GM18511 (cell line): ENCODE measurements around the gene BTBD2.

Experiments used
- ATAC-seq: cut with Tn5 transposase; IDR thresholded peaks from one replicate; pipeline ENCODE4 v1.9.1; 2021; ENCODE audit warnings: mild to moderate bottlenecking, moderate library complexity; ENCODE audit not compliant: unreplicated experiment

BTBD2 gene

DNA sequence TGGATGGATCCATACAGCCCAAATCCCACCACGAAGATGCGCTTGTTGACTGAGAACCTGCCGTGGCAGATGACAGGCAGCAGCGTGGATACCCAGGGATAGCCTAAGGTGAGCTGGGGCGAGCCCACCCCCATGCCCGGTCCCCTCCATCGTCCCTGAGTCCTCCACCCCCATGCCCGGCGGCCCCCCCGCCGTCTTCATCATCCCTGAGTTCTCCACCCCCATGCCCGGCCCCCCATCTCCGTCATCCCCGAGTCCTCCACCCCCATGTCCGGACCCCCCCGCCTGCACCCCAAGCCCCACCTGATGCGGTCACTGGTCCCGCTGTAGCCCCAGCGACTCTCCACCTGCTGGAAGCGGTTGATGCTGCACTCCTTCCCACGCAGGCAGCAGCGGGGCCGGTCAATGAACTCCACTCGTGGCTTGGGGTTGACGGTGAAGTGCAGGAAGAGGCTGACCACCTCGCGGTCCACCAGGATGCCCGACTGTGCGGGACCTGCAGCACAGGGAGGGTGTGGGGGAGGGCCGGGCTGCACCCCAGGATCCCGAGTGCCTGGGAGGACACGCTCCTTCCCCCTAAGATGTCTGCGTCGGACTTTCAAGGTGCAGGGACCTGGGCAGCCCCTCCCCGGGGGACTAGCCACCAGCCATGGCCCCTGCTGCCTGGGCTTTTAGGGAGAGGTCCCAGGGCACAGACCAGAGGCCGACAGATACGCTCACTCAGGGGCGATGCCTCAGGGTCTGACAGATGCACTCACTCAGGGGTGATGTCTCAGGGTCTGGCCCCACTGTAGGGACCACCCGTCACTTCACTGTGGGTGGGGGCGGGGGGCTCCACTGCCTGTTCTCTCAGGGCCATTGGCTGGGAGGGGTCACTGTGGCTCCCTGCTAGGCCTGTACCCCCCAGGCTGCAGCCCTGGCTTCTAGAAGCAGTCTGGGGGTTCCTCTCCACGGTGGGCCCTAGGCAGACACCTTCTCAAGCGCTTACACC lies 28.0 kb downstream of the BTBD2 start:
- no peak for ATAC-seq

DNA sequence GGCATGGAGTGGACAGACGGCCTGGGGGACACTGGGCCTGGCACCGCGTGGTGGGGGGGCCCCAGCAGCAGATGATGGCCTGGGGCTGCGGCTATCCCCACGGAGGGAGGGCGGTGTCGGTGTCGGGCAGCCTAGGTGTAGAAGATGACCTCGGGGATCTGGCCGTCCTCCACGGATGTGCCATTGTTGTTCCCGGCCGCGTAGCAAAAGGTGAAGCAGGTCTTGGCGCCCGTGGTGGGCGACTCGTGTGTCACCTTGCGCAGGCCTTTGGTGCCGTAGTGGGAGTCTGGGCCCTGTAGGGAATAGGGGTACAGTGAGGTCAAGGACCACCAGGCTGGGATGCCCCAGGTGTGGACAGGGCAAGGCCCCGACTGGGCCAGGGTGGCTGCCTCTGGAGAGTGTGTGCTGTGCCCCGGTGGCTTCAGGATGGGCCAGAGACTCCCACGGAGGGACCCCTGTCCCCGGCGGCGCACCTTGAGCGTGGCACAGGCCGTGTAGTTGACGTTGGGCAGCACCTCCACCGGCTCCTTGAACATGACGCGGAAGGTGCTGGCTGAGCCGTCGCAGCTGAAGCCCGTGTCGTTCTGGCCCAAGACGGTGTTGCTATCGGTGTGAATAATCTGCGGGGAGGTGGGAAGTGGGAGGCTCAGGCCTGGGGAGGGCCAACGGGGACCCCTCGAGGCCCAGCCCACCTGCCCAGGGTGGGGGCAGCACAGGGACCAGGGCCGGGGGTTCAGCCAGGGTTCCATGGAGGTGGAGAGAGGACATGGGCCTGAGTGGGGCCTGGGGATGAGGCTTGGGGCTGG lies 29.0 kb downstream of the BTBD2 start:
- no peak for ATAC-seq

DNA sequence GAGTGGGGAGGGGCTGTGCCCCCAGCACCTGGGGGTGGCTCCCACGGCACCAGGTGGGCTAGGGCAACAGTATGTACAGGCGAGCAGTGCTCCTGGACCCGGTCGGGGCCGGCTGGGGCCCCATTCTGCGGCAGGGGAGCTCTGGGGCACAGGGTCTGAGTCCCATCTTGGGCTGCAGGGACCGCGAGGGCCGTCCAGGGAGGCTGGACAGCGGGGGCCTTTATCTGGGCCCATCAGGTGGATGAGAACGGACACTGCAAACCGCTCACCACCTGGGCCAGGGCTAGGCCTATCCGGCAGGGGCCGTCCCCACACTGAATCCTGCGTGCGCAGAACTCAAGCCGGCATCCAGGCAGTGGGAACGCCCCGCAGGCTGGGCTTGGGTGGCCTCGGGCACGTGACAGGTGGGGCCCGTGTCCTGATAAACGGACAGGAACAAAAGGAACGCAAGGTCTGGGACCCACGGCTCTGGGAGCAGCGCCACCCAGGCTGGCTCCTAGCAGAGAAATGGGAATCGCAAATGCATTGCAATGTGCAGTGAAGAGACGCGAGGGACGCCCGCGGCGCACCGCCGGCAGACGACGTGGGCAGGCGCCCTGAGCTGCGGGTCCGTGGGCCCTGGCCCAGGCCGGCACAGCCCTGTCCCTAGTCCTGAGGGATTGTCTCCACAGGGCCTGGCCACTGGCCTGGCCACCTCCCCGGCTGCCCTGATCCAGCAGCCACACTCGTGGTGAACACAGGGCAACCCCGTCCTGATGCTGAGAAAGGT lies 29.7 kb downstream of the BTBD2 start:
- no peak for ATAC-seq

DNA sequence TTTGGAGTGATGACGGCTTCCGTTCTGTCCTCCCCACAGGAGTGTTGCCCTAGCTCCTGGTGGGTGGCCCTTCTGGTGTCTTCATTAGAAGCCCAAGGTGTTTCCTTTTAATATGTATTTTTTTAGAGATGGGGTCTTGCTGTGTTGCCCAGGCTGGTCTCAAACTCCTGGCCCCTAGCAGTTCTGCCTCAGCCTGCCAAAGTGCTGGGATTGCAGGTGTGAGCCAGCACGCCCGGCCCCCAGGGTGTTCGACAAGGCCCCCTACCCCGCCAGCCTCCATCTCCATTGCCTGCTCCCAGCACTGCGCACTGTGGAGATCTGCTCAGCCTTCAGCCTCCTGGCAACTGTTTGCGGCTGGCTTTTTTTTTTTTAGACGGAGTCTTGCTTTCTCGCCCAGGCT lies 31.2 kb downstream of the BTBD2 start:
- ATAC-seq = no peak

GRCh38 chr19:1981253-1981652 lies 34.3 kb downstream of the BTBD2 start:
- ATAC-seq = no peak

DNA sequence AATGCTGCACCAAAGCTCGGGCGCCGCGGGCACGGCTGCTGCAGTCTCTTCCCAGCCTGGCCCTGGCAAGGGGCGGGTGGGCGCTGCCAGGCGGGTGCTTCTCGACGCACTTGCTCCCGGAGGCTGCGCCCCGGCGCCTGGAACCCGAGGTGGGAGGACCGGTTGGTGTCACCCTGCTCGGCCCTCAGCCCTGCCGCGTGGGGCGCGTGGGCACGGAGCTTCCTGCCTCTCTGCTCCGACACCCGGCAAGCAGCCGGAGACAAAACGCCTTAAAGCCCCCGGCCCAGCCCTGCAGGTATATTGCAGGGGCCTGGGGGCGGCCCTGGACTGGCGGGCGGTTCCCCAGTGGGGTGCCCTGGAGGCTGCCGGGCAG lies 34.7 kb downstream of the BTBD2 start:
- ATAC-seq = no peak

- ATAC-seq = no peak
Observed at GRCh38 chr19:1980091-1980808, 35.3 kb downstream of the BTBD2 start.

DNA sequence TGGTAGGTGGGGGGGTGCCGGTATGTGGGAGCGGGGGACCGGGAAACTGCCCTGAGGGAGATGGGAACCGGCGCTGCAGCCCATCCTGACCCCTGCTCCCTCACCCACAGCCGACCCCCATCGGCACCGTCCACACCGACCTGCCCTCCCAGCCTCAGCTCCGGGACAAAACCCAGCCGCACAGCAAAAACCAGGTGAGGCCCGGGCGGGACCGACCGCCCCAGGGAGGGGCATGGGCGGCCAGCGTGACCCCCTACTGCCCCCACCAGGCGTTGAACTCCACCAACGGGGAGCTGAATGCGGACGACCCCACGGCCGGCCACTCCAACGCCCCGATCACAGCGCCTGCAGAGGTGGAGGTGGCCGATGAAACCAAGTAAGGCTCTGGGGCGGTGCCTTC lies 35.9 kb downstream of the BTBD2 start:
- ATAC-seq = no peak

DNA sequence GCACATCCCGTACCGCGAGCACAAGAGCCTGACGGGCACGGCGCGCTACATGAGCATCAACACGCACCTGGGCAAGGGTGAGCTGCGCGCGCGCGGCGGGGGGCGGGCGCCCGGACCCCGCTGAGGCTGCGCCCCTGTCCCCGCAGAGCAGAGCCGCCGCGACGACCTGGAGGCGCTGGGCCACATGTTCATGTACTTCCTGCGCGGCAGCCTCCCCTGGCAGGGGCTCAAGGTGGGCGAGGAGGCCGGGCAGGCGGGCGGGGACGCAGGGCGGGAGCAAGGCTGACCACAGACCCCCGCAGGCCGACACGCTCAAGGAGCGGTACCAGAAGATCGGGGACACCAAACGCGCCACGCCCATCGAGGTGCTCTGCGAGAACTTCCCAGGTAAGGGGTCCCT lies 36.5 kb downstream of the BTBD2 start:
- no peak for ATAC-seq

- ATAC-seq = no peak
Observed at GRCh38 chr19:1978346-1978894, 37.1 kb downstream of the BTBD2 start.

- no peak for ATAC-seq
Observed at GRCh38 chr19:1977120-1977519, 38.4 kb downstream of the BTBD2 start.

DNA sequence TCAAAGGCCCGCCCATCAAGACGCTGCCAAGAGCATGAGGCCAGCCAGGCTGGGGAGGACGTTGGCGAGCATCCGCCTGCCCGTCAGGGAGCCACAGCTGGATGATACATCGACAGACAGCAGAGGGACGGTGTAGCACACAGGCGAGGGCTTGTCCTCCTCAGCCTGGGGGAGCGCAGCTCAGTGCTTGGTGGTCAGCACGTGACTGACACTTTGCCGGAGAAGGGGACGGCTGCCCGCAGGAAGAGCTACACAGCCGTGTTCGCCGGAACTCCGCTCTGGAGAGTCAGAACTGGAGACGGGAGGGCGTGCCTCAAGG lies 40.4 kb downstream of the BTBD2 start:
- no peak for ATAC-seq

GRCh38 chr19:1974381-1975161 lies 40.9 kb downstream of the BTBD2 start:
- ATAC-seq = no peak

- no peak for ATAC-seq
Observed at GRCh38 chr19:1970806-1971502, 44.6 kb downstream of the BTBD2 start.

DNA sequence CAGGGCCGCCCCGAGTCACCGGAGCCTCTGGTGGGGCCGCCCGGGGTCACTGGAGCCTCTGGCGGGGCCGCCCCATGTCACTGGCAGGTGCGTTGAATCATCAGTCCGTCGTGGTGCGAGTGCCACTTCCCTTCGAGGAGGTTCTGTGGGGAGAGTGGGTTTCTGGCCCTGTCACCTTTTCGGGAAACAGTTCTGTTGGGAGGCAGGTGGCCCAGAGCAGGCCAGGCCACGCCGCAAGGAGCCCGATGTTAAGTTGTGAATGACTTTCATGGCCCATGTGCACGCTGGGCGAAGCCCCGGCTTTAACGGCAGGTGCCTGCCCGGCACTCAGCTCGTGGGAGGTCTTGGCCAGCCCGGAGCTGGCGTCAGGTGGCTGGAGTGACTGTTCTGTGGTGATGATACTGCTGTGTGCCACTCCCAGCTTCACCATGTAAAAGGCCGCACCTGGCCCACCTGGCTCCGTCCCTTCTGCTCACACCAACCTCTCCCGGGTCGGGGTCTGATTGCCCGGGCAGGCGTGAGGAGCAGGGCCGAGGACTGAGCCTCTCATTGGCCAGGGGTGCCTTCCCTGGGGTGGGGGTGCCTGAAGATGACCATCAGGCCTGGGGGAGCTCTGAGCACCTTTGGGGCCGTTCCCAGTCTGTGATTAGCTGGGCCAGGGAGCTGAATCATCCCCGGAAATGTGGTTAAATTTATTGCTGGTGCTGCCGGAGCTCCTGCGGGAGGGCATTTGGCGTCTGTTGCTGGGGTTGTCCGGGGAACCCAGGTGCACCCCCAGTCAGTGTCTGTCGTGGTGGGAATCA lies 45.3 kb downstream of the BTBD2 start:
- ATAC-seq = no peak

DNA sequence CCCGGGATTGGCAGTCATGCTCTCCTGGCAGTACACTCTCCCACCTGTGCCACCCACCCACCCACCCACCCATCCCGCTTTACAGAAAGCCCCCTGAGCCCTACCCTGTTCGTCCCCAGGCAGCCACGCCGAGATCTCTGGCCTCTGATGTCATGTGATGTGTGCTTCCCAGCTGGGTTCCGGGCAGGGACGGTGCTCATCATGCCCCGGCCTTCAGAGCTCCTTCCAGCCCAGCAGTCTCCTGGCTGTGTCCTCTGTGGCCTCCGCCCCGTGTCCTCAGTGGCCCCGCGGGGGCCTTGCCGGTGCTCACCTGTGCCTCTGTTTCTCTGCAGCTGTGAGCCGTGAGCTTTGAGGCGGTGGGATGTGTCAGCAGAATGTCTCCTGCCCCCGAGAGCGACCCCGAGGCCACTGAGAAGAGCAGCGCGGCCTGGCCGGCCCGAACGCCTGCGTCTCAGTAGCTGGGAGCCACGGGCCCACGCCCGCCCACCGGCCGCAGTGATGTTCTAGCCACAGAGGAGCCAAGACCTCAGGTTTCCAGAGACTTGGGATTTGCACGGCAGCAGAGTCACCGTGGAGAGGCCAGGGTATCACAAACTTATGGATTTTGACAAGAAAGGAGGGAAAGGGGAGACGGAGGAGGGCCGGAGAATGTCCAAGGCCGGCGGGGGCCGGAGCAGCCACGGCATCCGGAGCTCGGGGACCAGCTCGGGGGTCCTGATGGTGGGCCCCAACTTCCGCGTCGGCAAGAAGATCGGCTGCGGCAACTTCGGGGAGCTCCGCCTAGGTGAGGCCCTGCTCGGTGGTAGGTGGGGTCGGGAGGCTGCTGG lies 46.1 kb downstream of the BTBD2 start:
- ATAC-seq = no peak
